ENCODE measurements around the gene TRIM33. TPM values are rescaled to one million over a fixed set of nuclear protein-coding genes. Genes with fewer than 3 reads are reported as not detected.

TRIM33 gene
- total RNA-seq, 1 donor, result 66.4 TPM

- H3K27me3 ChIP-seq (ENCODE audit: insufficient read depth, low read length), result no peaks in the 10 kb centered on the region
- H3K9me3 ChIP-seq (ENCODE audit: low read depth, low read length), result no peaks in the 10 kb centered on the region
- H3K4me1 ChIP-seq (ENCODE audit: insufficient read depth, low read length), result peaks cover 23% of the 10 kb centered on the region
- H3K4me3 ChIP-seq (ENCODE audit: low read length), result no peak overlapping the region
Measured at GRCh38 chr1:114347431-114348209, 163.4 kb downstream of the TRIM33 start.

DNA sequence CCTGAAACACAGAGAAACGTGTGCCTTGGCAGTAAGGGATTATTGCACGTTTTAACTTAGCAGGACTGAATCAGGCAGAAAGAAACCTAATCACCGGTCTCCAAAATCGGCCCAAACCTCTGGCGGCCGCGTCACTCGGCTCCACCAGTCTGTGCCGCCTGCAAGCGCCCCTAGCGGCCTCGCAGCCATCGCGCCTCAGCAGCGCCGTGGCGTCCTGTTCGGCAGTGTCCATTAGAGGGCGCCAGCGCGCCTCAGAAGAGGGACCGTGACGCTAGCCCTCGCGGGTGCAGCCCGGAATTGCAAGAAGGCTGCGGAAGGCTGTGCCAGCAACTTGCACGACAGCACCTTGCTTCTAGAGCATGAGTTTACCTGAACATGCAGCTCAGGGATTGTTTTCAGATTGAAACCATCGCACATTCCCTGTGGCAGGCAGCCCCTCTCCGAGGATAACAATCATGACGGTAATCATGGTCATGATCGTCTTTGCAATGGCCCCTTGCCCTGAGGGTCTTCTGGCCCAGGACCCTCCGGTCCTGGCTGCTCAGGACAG, 164.4 kb downstream of the TRIM33 start:
- Histone ChIP-seq H3K4me3 (ENCODE audit: low read length) (peak overlapping the region; percentile 34), H3K4me1 (ENCODE audit: insufficient read depth, low read length) (peaks cover 34% of the 10 kb centered on the region), H3K9me3 (ENCODE audit: low read depth, low read length) (no peaks in the 10 kb centered on the region), H3K27me3 (ENCODE audit: insufficient read depth, low read length) (no peaks in the 10 kb centered on the region)

DNA sequence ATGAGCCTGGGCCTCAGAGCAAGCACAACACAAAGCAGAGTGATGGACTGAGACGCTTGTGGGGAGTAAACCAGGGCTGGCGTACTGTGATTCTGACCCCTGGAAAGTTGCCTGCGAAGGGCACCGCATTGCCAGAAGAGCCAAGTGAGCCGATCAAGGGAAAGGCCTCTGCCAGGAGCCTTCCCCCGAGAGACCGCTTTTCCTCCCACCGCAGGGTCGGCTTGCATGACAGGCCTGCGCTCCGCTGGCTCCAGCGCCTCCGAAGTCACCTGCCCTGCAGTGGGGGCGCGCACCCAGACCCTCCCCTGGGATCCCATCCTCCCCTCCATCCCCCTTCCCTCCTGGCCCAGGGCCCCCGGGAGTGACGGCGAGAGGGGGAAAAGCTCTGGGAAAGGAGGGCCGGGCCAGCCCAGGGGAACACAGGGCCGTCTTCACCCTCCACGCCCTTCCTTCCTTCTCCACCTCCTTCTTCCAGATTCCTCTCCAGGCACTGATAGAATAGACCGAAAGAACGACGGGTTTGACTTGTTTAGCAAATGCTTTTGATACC, 165.0 kb downstream of the TRIM33 start:
- peak overlapping the region; percentile 34 for H3K4me3 ChIP-seq (ENCODE audit: low read length)
- H3K27me3 ChIP-seq (ENCODE audit: insufficient read depth, low read length), result no peaks in the 10 kb centered on the region
- no peaks in the 10 kb centered on the region for H3K9me3 ChIP-seq (ENCODE audit: low read depth, low read length)
- H3K4me1 ChIP-seq (ENCODE audit: insufficient read depth, low read length), result peaks cover 39% of the 10 kb centered on the region

DNA sequence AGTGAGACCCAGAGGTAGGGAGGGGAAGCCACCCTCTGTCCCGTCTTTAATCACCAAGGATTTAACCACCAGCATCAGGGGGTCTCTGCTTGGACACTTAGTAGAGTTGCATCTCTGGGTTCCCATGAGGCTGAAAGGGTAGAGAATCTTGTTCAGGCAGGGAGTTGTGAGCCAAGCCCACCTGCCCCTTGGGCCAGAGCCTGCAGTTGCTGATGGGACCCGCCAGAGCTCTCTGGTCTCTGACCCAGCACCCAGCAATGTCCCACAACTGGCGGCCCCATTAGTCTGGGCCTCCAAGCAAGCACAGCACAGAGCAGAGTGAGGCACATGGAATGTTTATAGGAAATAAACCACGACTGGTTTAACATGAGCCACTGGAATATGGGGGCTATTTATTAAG, 166.3 kb downstream of the TRIM33 start:
- no peaks in the 10 kb centered on the region for H3K9me3 ChIP-seq (ENCODE audit: low read depth, low read length)
- H3K27me3 ChIP-seq (ENCODE audit: insufficient read depth, low read length), result no peaks in the 10 kb centered on the region
- H3K4me3 ChIP-seq (ENCODE audit: low read length), result no peak overlapping the region
- H3K4me1 ChIP-seq (ENCODE audit: insufficient read depth, low read length), result peaks cover 53% of the 10 kb centered on the region

Other genes with a start within 250 kb of the TRIM33 start
- 91.3 TPM for gene BCAS2, start 70.4 kb upstream of the TRIM33 start, total RNA-seq
- 2.8 TPM for gene DENND2C, start 158.8 kb upstream of the TRIM33 start, total RNA-seq
- not detected for gene AMPD1, start 184.3 kb upstream of the TRIM33 start, total RNA-seq
- 77.6 TPM for gene NRAS, start 205.6 kb upstream of the TRIM33 start, total RNA-seq
- gene CSDE1, start 246.8 kb upstream of the TRIM33 start, total RNA-seq, result 921 TPM

Measured in mononuclear cell (primary cell).